Neutrophil (primary cell): ENCODE data around the gene CENPN.

Experiments used
- H3K27ac ChIP-seq: fragments of 200-600 bp; sonication (generic); 2 replicates; pipeline ENCODE4 v1.5.1; 2016; ENCODE audit warnings: mild to moderate bottlenecking, moderate library complexity
- H3K27me3 ChIP-seq: fragments of 200-600 bp; sonication (generic); 2 replicates; pipeline ENCODE4 v1.6.0; 2016; ENCODE audit warnings: mild to moderate bottlenecking
- H3K36me3 ChIP-seq: fragments of 200-600 bp; sonication (generic); 2 replicates; pipeline ENCODE4 v1.5.1; 2017
- H3K4me1 ChIP-seq, 2 experiments: fragments of 200-600 bp in 1 of 2; sonication (generic) in 1 of 2; 1 replicate in 1 of 2; 2 replicates in 1 of 2; pipeline versions ENCODE4 v1.5.1 to v1.6.1; 2013 to 2016; ENCODE audit warnings: low read depth in 1 of 2, low read length in 1 of 2, mild to moderate bottlenecking in 1 of 2, moderate library complexity in 1 of 2; ENCODE audit not compliant: control insufficient read depth in 1 of 2, insufficient read depth in 1 of 2
- H3K4me3 ChIP-seq, 2 experiments: fragments of 200-600 bp in 1 of 2; sonication (generic) in 1 of 2; 1 replicate in 1 of 2; 2 replicates in 1 of 2; pipeline ENCODE4 v1.5.1; 2013 to 2016; ENCODE audit warnings: low read depth in 1 of 2, low read length in 1 of 2, mild to moderate bottlenecking in 1 of 2, moderate library complexity in 1 of 2
- H3K9me3 ChIP-seq: fragments of 200-600 bp; sonication (generic); 2 replicates; pipeline ENCODE4 v1.5.1; 2016
- TF ChIP-seq, protein P1 (sequence below): fragments of 200-600 bp; sonication (generic); IDR thresholded peaks from 2 replicates; pipeline ENCODE4 v1.5.1; 2016; ENCODE audit warnings: antibody characterized with exemption

The CENPN gene

DNA sequence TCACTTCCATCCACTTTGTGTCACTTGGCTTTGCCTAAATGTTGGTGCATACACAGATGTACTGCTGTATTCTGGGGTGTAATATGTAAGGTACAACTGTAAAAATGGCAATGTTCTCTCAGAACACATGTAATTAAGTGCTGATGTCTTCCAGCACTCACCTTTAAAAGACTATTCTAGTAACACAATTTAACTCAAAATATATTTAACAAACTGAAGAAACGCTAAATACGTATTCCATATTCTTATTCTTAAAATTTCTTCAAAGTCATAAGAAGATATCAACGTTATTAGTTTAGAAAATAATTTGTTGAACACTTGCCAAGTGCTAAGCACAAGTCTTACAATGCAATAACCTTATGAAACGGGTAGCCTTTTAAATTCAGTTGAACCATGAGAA is 4.0 kb upstream of the CENPN start:
- H3K27me3 ChIP-seq, result no peaks in the 10 kb centered on the region
- TF ChIP-seq, protein P1, sequence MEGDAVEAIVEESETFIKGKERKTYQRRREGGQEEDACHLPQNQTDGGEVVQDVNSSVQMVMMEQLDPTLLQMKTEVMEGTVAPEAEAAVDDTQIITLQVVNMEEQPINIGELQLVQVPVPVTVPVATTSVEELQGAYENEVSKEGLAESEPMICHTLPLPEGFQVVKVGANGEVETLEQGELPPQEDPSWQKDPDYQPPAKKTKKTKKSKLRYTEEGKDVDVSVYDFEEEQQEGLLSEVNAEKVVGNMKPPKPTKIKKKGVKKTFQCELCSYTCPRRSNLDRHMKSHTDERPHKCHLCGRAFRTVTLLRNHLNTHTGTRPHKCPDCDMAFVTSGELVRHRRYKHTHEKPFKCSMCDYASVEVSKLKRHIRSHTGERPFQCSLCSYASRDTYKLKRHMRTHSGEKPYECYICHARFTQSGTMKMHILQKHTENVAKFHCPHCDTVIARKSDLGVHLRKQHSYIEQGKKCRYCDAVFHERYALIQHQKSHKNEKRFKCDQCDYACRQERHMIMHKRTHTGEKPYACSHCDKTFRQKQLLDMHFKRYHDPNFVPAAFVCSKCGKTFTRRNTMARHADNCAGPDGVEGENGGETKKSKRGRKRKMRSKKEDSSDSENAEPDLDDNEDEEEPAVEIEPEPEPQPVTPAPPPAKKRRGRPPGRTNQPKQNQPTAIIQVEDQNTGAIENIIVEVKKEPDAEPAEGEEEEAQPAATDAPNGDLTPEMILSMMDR, result no peak
- peaks cover 35 to 40% of the 10 kb centered on the region in 2 experiments for H3K4me1 ChIP-seq
- H3K4me3 ChIP-seq, result no peak overlapping the region
- no peaks in the 10 kb centered on the region for H3K9me3 ChIP-seq
- H3K36me3 ChIP-seq, result no peaks in the 10 kb centered on the region
- H3K27ac ChIP-seq, result peak overlapping the region; percentile 65

DNA sequence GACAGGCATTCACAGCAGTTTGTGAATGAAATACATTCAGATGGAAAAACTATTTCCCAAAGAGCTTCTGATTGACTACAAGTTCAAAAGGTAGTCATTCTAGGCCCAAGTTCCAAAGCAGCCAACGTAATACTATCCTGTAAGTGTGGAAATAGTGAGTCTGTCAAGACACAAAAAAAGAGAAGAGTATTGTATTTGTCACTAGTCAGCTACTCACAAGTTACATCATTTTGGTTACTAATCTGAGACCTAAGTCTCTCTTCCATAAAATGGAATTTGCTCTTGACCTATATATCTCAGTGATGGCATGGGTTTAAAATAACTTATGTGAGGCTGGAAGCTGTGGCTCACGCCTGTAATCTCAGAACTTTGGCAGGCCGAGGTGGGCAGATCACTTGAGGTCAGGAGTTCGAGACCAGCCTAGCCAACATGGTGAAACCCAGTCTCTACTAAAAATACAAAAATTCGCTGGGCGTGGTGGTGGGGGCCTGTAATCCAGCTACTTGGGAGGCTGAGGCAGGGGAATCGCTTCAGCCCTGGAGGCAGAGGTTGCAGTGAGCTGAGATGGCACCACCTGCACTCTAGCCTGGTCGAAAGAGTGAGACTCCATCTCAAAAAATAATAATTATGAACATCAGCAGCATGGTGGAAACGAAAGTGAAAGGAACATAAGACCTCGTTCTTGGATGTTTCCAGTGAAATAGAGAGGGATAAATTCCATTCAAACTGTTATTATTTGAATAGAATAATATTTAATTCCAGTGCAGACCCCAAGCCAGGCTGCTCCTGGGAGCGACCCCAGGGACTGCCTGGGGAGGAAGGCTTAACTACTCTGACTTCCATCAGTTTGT is 3.2 kb upstream of the CENPN start:
- Histone ChIP-seq H3K27me3 (no peaks in the 10 kb centered on the region), H3K27ac (peak overlapping the region; percentile 65), H3K9me3 (no peaks in the 10 kb centered on the region), H3K4me3 (peak overlapping the region; percentile 48 to 62), H3K36me3 (no peaks in the 10 kb centered on the region), H3K4me1 (peaks cover 35 to 40% of the 10 kb centered on the region in 2 experiments)
- TF ChIP-seq, protein P1, result no peak

DNA sequence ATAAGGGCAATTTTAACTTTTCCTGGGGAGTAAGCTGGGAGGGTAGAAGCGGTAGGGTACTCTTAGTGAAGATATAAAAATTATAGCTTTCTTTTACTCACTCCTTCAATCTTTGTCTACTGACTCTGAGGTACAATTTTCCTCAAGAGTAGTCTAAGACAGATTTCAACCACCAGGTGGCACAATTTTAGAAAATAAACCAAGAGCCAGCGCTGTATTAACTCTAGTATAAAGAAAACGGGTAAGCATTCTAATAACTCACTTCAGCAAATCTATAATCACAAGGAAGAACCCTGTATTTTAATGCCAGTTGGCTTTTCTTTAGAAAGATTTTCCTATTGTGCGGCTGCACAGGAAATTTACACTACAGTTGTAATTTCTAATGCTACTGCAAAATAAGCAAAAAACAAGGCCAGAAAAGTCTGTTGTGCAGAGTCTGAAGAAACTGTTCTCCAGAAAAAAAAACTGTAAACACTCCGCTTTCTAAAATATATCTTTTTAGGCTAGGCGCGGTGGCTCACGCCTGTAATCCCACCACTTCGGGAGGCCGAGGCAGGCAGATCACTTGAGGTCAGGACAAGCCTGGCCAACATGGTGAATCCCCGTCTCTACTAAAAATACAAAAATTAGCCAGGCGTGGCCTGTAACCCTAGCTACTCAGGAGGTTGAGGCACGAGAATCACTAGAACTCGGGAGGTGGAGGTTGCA is 2.2 kb upstream of the CENPN start:
- H3K27ac ChIP-seq, result peak overlapping the region; percentile 65
- TF ChIP-seq, protein P1, result peak; percentile 60
- H3K9me3 ChIP-seq, result no peaks in the 10 kb centered on the region
- peak overlapping the region; percentile 48 to 62 for H3K4me3 ChIP-seq
- H3K27me3 ChIP-seq, result no peaks in the 10 kb centered on the region
- no peaks in the 10 kb centered on the region for H3K36me3 ChIP-seq
- peaks cover 35 to 40% of the 10 kb centered on the region in 2 experiments for H3K4me1 ChIP-seq

DNA sequence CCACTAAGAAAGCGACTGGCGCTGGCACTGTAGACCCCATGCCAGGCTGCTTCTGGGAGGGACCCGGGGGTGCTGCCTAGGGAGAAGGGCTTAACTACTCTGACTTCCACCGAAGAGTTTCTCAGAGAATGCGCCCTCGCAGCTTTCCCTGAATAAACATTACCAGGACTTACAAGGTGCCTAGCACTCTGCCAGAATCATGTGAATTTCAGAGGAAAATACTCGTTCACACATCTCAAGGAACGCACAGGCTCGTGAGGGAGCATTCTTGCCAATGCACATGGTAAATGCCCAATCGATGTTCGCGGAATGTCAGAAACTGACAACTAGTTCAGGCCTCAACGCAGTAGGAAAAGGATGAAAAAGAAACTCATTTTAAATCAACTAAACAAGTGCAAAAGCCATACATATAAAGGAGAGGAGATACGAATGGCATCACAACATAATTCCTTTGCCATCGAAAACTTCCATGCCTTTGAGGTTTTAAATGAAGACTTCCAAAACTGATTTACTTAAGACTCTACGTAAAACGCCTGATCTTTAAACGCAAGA is 1.3 kb upstream of the CENPN start:
- peak overlapping the region; percentile 99 for H3K27ac ChIP-seq
- H3K36me3 ChIP-seq, result no peaks in the 10 kb centered on the region
- H3K27me3 ChIP-seq, result no peaks in the 10 kb centered on the region
- TF ChIP-seq, protein P1, result no peak
- peaks cover 35 to 40% of the 10 kb centered on the region in 2 experiments for H3K4me1 ChIP-seq
- H3K9me3 ChIP-seq, result no peaks in the 10 kb centered on the region
- H3K4me3 ChIP-seq, result peak overlapping the region; percentile 93 to 95

DNA sequence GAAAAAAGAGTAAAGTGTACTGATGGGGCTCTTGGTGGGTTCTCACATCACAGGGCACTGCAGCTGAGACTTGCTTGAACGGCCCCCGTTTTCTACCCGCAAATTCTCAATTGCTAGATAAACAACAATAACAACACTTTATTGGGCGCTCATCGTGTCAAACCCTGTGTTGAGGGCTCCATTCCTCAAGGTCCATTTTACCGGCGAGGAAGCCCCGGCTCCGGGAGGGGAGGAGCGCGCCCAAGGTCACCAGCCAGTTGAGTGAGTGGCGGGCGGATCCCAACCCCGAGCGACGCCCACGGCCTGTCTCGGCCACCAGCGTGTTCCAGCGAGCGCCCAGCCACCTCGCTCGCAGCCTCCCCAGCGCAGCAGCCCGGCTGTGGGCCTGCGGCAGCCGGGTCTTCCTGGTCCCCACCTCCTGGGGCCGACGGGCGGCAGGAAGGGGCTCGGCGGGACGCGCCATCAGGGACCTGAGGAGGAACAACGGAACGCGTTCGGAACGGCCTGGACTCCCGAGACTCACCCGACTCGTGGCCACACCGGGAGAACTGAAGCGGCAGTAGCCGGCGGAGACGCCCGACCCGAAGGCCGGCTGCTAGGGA is 702 bp upstream of the CENPN start:
- Histone ChIP-seq H3K27ac (peak overlapping the region; percentile 99), H3K9me3 (no peaks in the 10 kb centered on the region), H3K36me3 (no peaks in the 10 kb centered on the region), H3K27me3 (no peaks in the 10 kb centered on the region), H3K4me3 (peak overlapping the region; percentile 93 to 95), H3K4me1 (peaks cover 35 to 40% of the 10 kb centered on the region in 2 experiments)
- TF ChIP-seq, protein P1, result peak; percentile 8
